HuH-7 (cell line): ENCODE data around the gene DUSP9.
"Not testable (repeated sequence)": the region's sequence is repeated elsewhere in the genome, so short reads cannot be mapped to it uniquely, and the experiment has no call there.

ENCODE experiments used
- DNase-seq: peaks from one replicate; pipeline ENCODE4 v3.0.0; 2011; ENCODE audit warnings: low spot score

Gene DUSP9

DNA sequence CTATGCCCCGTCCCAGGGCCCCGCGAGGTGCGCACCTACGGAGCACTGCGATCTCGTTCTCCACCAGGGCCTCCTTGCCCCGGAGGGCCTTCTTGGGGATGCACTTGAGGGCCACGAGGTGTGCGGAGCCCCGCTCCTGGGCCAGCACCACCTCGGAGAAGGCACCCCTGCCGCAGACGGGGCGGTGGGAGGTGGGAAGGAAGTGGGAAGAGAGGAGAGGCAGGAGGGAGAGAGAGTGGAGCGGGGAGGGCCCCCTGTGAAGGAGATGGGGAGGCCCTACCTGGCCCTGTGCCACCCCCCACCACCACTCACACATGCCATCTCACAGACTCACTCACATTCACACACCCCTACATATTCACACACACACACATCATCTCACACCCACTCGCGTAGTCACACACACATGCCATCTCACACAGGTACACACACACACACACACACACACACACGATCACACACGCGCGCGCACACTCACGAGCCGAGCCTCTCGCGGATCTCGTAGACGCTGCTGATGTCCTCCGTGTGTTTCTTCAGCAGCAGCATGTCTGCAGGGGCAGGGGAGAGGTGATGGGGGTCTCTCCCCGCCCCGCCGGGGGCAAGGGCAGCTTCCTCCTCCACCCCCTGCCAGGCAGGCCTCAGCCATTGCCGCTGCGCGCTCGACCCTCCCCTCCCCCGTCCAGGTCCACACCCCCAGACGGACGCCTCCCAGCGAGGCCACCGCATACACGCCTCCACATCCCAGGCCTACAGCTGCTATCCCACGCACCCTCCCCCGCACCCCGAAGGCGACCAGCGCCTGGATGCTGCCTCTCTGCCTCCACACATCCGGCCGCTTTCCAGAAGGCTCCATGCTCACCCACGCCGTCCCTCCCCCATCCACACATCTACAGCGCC, 25.8 kb downstream of the DUSP9 start:
- DNase-seq = no peak

DNA sequence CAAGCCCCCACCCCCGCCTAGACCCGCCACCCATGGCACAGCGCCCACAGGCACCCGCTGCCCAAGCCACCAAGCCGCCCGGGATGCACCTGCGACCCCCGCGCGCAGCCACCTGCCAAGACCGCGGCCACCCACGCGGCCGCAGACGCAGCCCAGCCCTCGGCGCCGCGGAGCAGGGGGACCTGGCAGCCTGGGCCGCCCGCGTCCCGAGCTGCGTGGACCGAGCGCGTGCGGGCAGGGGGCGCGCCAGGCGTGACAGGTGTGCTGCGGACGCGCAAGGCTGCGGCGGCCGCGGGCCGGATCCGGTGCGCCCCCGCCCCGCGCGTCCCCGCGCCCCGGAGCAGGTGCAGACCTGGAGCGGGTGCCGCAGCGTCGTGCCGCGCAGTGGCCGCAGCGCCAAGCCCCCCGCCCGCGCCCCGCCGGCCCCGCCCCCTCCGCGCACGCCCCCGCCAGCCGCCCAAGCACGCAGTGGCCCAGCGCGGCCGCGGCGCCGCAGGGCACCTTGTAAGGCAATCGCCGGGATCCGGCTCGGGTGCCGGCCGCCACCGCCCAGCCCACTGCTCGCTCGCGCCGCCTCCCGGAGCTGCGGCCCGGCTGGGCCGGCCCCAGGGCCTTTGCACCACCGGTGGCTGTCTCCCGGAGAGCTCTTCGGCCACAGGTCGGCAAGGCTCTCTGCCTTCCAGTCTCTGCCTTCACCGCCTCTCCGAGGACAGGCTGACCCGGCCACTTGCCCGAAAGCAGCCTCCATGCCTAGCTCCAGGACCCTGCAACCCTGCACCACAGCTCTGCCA, 26.6 kb downstream of the DUSP9 start, which contains the start of gene PNCK:
PNCK (minus strand) TSS at position 386 of the 791 bp plus-strand sequence. CDS start 737 bp downstream, outside the sequence.
- DNase-seq = no peak

DNA sequence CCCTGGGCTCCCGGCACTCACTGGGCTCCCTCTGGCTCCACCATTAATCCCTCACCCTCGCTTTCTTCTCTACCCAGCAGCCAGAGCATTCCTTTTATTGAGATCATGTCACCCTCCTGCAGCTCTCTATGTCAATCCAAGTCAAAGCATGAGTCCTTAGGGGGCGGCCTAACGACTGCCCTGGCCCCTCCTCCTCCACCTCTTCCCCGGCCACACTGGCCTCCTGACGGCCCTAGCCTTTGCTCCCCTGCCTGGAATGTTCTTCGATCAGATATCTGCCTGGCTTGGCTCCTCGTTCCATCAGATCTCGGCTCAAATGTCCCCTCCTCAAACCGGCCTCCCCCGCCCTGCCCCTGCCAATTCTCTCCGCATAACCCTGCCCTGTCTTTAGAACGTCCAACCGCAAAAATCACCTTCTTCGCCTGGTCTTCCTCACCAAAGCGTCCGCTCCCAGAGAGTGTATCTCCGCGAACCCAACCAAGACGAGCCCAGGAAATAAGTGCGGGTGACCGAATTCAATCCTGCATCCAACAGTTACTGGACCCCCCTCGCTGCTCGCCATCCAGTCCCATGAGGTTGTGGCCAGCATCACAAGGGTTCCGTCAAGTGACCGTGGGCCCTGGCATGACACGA, 27.3 kb downstream of the DUSP9 start:
- DNase-seq = no peak

DNA sequence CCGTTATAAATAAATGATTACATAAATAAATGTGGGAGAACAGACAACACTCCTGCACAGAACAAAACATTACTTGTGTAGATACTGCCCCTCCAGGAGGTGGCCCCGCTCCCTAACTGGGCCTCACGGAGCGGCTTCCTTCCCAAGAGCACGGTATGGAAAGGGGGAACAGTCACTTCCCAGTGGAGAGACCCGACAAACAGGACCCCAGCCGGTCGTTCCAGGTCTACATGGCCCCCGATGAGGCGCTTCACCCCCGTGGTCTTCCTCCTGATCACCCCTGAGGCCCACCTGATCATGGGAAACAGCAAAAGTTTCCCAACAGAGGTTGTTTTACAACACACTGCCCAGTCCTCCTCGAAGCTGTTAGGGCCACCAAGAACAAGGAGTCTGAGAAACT, 34.2 kb downstream of the DUSP9 start:
- DNase-seq = no peak

DNA sequence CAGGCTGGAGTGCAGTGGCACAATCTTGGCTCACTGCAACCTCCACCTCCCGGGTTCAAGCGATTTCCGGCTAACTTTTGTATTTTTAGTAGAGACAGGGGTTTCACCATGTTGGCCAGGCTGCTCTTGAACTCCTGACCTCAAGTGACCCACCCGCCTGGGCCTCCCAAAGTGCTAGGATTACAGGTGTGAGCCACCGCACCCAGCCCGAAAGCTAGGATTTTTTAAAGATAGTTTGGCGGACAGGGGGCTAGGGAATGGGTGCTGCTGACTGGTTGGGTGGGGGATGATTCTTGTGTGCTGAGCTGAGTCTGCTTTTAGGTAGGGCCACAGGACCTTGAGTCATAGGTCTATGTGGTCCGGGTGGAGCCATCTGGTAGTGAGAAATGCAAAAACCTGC, 36.5 kb downstream of the DUSP9 start:
- not testable (repeated sequence) for DNase-seq

DNA sequence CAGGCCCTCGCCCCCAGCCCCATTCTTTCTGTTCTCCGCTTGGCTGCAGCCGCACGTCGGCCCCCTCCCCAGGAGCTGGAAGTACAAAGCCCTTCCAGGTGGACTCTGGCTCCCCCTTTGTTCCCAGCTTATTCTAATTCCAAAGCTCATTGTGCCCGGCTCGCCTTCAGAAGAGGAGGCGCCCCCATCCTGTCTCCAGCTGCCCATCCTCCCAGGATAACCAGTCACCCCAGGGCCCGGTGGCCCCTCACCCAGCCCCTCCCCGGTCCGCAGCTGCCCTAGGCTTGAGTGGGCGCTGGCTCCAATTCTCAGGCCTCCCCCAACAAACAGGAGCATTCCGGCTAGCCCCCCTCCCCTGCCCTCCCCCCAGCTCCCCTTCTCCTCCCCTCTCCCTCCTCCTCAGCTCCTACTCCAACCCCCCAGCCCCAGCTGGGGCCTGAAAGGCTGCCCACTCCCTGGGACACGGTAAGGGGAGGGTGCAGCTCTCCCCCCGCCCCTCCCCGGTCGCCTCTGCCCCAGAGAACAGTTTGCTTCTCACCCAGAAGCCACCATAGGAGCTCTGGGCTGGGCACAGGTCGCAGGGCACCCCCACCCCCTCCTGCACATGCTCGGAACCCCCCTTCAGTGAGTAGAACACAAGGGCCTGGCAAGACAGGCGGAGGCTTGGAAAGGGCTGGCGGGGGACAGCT, 37.6 kb downstream of the DUSP9 start:
- no peak for DNase-seq

DNA sequence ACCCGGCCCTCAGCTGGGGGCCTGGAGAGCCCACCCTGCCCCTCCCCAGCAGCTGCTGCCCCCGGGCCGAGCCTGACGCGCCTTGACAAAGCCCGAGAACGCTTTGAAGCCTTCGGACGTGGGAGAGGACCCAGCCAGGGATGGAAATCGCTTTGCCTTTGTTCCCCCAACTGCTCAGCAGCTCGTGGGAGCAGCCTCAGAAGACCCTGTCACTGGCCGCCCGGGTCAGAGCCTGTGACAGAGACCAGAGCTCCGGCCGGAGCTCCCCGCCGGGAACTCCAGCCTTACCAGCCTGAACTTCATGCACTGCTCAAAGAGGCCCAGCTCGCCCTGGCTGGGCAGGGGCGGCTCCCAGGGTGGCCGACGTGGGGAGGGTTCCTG, 38.1 kb downstream of the DUSP9 start:
- no peak for DNase-seq

DNA sequence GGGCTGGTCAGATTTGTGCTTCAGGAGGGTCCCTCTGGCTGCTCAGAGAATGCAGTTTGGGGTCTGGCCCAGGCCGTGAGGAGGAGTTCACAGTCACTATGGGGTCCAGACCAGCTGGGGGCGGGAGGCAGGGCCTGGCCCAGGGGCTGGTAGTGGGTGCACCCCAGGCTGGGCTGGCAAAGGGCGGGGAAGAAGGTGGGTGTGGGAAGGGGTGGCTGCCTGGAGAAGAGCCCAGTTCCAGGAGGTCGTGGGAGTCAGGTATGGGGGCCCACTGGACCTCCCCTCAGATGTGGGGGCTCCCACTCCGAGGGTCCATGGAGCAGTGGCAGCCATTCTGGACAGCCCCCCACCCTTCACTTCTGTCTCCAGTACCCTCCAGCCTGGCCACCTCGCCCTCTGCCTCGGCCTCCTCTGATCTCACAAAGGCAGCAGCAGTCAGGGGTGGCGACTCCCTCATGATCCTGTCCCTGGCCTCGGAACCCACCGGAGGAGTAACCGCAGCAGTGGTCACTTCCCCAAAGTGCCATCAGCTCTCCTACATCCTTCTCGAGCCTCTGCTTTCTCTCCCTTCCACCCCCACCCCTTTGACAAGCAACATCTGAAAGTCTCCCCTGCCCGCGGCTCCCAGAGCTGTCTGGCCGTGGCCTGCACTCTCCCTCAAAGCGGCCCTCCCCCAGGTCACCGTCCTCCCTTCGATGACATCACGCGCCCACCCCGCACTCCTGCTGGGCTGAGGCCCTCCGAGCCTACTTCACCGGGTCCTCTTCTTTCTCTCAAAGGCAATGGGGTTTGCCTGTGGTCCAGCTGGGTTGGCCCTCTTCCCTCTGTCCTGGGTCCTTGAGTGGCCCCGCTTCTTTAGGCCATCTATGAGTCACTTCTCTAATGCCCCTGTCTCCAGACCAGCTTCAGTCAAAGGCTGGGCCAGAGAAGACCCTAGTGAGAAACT, 39.0 kb downstream of the DUSP9 start:
- DNase-seq = no peak

DNA sequence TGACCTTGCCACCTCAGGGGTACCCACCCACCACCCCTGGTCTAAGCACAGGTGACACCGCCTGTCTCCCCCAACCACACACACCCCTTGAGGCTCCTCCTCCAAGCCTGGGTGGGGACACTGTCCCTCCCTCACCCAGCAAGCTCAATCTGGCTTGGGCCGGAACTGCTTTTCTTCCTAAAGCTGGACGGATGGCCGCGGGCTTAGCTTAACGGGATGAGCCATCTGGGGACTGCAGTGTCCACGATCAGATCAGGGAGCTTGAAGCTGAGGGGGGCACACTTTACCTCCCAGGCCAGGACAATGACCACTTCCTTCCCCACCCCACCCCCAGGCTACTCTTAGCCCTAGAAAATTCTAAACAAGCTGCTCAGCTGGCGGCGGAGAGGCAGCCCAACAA, 39.7 kb downstream of the DUSP9 start:
- no peak for DNase-seq

DNA sequence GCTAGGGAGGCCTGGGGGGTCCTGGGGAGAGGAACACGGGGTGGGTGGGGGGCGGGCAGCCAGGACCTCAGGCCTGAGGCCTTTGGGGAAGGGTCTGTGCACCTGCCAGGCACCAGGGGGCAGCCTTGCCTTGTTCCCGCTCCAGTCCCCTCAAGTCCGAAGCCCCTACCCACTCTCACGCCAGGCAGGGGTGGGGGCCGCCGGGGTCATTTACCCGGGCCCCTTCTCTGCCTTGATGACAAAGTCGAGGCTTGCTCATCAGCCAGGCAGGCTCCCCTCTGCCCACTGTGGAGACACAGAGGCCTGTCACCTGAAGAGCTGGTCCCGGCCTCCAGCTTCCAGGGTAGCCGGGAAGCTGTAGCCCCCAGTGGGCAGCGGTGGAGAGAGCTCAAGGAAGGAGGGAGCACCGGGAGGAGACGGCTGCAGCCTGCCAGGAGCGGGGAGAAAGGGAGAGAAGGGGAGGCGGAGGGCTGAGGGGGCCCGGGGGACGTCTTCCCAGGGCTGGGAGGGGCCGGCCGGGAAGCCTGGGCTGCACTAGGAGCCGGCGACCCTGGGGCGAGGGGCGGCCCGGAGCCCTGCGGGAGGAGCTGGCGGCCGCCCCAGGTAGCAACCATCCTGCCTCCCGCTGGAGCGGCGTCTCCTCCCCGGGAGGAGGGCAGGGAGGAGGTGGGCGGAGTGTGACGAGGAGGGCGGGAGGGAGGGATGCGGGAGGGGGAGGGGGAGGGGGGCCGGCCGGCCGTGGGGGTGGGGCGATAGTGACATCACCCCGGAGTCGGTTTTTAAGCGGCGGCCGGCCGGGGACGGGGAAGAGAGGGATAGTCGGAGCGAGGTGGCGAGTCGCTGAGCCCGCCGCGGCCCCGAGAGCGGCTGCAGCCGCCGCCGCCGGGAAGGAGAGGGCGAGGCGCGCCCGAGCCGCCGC, 40.4 kb downstream of the DUSP9 start, which contains the start of gene SLC6A8:
SLC6A8 (plus strand) TSS at position 806 of the 919 bp plus-strand sequence. CDS start 649 bp downstream, outside the sequence.
- peak; percentile 67 for DNase-seq

DNA sequence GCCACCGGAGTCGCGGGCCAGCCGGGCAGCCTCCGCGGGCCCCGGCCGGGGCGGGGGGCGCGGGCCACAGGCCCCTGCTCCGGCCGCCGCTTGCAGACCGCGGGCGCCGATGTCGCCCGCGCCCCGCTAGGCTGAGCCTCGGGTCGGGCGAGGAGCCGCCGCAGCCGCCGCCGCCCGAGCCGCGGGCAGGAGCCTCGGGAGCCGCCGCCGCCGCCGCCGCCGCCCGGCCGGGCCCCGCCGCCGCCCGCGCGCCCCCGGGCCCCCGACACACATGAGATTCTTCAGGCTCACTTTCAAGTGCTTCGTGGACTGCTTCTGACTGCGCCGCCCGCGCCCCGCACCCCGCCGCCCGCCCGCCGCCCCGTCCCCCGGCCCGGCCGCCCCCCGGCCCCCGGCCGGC, 41.1 kb downstream of the DUSP9 start:
- no peak for DNase-seq

DNA sequence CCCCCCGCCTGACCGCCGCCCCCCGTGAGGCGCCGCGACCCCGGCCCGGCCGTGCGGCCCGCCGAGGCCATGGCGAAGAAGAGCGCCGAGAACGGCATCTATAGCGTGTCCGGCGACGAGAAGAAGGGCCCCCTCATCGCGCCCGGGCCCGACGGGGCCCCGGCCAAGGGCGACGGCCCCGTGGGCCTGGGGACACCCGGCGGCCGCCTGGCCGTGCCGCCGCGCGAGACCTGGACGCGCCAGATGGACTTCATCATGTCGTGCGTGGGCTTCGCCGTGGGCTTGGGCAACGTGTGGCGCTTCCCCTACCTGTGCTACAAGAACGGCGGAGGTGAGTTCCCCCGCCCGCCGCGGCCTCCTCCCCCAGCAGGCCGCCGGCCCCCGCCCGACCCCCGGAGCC, 41.5 kb downstream of the DUSP9 start:
- DNase-seq = no peak

DNA sequence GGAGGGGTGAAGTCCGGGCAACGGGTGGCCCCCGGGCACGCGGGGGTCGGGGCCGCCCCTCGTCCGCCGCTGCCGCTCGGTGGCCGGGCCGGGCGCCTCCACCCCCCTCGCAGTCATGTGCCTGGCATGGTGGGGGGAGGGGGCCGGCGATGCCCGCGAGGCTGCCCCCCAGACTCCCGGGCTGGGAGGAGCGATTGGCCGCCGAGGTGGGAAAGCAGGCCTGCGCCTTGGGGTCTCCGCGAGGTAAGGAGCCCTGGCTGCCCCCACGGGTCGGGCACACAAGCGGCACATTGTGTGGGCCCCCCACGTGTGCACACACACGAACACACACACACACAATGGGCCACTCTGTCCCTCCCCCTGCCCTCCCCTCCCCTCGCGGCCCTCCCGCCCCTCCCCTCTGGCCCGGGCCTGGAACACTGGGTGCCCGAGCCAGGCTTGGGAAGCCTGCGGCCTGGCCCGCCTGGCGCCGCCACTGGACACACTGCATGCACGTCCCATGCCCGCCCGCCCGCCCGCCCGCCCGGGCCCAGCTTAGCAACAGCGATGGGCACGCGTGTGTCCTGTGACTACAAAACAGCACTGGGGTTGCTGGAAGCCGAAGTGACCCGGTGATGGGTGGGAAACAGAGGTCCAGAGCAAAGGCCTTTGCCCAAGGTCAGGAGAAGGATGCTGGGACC, 42.0 kb downstream of the DUSP9 start:
- DNase-seq = no peak

DNA sequence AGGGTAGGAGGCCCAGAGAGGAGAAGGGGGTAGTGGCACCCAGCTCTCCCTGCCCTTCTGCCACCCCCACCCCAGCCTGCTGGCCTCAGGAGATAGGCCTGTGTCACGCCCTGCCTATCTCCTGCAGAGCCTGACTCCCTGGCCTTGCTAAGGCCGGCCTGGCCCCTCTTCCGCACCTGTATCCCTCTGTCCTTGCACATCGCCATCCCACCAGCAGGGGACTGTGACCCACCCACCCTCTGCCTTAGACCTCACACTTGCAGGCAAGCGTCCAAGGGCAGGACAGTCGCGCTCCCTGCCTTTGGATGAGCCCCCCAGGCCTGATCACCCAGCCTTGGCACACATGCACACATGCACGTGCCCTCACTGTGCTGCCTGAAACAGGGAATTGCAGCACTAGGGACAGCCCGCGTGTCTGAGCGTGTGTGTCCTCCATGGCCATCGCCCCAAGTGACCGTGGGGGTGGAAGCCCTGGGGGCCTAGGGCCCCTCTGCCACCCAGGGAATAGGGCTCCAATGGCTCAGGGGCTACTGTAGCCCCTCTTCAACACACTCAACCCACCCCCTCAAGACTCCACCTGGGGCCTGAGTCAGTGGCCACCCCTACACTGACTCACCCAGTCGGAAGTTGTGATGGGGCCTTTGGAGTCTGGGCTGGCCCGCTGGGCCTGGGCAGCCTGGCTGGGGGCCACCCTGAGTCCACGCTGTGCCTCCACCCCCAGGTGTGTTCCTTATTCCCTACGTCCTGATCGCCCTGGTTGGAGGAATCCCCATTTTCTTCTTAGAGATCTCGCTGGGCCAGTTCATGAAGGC, 42.9 kb downstream of the DUSP9 start:
- DNase-seq = peak; percentile 51

DNA sequence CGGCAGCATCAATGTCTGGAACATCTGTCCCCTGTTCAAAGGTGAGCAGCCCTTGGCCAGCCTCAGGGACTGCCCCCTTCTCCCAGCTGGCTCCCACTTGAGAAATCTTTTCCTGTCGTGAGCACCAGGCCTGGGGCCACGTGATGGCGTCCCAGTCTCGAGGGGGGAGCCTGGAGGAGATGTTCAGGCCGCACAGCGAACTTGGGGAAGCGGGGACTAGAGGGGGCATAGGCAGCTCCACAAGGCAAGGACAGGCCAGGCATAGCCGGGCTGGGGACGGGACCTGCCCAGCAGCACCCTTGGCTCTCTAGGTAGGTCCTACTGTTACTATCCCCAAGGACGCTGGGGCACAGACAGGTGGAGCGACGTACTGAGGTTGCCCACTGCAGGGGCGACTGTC, 43.5 kb downstream of the DUSP9 start:
- DNase-seq = no peak

DNA sequence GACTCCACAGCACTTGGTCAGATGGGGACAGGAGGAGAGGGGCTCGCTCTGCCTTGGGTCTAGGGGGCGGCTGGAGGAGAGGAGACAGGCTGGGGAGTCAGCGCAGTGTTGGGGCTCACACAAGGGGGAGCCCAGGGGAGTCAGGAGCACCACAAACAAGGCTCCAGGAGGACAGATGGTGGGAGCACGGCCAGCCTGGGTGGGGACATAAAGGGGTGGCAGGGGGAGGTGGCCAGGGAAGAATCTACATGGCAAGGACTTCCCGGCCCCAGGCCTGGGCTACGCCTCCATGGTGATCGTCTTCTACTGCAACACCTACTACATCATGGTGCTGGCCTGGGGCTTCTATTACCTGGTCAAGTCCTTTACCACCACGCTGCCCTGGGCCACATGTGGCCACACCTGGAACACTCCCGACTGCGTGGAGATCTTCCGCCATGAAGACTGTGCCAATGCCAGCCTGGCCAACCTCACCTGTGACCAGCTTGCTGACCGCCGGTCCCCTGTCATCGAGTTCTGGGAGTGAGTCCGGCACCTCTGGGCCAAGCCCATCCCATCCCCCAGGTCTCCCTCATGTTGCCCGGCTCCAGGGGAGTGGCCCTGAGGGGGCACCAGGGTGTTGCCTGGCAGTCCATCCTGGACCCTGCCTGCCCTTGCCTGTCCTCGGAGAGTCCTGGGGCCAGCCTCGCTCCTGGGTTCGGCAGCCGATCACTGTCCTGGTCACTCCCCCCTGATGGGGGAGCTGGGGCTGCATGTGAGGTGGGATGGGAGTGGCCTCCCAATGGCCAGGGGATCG, 44.2 kb downstream of the DUSP9 start:
- DNase-seq = not testable (repeated sequence)

DNA sequence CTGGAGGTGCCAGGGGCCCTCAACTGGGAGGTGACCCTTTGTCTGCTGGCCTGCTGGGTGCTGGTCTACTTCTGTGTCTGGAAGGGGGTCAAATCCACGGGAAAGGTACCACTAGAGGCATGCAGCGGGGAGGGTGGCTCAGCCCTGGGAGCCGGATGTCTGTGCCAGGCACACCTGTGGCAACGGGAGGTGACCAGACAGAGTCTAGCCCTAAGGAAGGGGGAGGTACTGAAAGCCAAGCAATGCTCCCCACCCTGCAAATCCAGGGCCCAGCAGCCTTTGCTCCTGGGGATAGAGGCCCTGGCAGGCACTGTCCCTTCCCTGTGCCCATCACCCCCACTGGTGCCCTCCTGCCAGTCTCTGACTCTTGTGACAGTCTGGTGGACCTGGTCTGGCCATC, 45.0 kb downstream of the DUSP9 start:
- no peak for DNase-seq
